Hematopoietic multipotent progenitor cell treated with erythropoietin and hydrocortisone succinate and interleukin-3 and kit ligand, for 6 days (in vitro differentiated cells): ENCODE results near the gene CYP39A1.
"Not testable (repeated sequence)": the region's sequence is repeated elsewhere in the genome, so short reads cannot be mapped to it uniquely, and the experiment has no call there.

Experiments used
- DNase-seq: peaks from one replicate; pipeline ENCODE4 v3.0.0-alpha.2; 2015

Gene CYP39A1

GRCh38 chr6:46648108-46648507 lies 4.5 kb downstream of the CYP39A1 start:
- DNase-seq = not testable (repeated sequence)

- DNase-seq = no peak
Observed at GRCh38 chr6:46645265-46645664, 7.4 kb downstream of the CYP39A1 start.

- DNase-seq = no peak
Observed at GRCh38 chr6:46642928-46643751, 9.5 kb downstream of the CYP39A1 start.

- DNase-seq = no peak
Observed at GRCh38 chr6:46638650-46639049, 14.0 kb downstream of the CYP39A1 start.

GRCh38 chr6:46637933-46638332 lies 14.7 kb downstream of the CYP39A1 start:
- DNase-seq = no peak

DNA sequence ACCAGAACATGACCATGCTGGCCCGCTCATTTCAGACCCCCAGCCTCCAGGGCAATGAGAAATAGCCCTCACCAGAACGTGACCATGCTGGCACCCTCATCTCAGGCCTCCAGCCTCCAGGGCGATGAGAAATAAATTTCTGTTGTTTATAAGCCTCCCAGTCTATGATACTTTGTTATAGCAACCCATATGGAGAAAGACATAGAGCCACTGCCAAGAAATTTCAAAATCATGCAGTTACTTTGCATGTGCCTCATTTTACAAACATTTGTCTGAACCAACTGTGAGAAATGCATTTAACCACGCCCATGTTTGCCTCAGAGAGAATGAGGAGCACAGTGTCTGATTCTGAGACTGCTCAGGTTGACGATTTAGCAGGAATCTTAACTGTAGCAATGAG lies 15.5 kb downstream of the CYP39A1 start:
- no peak for DNase-seq

DNA sequence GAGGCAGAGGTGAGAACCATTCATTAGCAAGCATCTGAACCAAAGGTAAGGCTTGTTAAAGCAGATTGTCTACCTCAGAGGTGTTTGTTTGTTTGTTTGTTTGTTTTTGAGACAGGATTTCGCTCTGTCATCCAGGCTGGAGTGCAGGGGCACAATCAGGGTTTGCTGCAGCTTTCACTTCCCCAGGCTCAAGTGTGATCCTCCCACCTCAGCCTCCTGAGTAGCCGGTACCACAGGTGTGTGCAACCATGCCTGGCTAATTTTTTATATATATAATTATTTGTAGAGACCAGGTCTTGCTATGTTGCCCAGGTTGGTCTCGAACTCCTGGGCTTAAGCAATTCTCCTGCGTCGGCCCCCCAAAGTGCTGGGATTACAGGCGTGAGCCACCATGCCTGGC lies 17.2 kb downstream of the CYP39A1 start:
- no peak for DNase-seq

DNA sequence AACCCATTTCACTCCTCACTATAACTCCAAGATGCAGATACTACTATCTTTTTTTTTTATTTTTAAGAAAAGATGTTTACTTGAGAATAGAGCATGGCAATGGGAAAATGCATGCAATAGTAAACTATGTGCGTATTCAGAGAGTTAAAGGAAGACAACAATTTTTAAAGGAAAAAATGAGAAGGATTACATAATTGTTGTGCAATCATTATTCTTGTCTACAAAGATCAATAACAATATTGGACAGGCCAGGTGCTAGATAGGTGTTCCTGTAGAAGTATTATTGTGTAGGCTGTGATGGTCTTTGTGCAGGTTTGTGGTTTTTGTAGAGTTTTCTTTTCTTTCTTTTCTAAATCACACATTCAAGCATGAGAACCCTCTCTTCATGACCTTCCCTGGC lies 20.6 kb downstream of the CYP39A1 start:
- no peak for DNase-seq

DNA sequence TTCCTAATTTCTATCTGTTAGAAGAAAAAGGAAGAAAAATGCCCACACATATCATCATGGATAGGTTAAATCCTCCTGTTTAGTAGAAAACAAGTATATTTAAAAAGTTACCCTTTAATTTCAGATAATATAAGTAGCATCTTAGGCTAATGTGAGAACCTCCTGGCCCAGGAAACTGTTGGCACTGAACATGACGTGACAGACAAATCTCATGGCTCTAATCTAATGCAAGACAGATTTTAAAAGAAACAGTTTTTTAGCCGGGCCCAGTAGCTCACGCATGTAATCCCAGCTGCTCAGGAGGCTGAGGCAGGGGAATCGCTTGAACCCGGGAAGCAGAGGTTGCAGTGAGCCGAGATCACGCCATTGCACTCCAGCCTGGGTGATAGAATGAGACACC lies 22.9 kb downstream of the CYP39A1 start:
- no peak for DNase-seq

DNA sequence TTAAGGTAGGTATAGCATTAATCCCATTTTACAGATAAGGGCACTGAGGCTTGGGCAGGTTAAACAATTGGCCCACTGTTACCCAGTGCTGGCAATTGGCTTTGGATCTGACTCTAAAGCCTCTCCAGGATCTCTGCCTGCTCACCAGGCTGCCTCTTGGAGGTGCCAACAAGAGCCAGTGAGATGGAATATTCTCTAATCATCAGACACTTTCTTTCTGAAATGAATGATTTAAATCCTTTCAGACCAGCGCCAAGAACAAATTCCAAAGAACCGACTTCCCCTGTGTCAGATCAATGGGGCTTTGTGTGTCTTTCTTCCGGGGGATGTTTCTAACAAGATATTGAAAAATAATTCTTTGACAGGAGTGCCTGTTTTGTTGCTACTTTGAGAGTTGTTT lies 23.6 kb downstream of the CYP39A1 start:
- DNase-seq = no peak

GRCh38 chr6:46628498-46628897 lies 24.1 kb downstream of the CYP39A1 start:
- DNase-seq = no peak

- no peak for DNase-seq
Observed at GRCh38 chr6:46626976-46627375, 25.6 kb downstream of the CYP39A1 start.

- DNase-seq = peak; percentile 52
Observed at GRCh38 chr6:46626228-46626909, 26.2 kb downstream of the CYP39A1 start.

- DNase-seq = no peak
Observed at GRCh38 chr6:46618726-46619125, 33.9 kb downstream of the CYP39A1 start.

GRCh38 chr6:46612645-46613044 lies 40.0 kb downstream of the CYP39A1 start:
- DNase-seq = no peak

GRCh38 chr6:46610862-46611553 lies 41.6 kb downstream of the CYP39A1 start:
- DNase-seq = no peak

DNA sequence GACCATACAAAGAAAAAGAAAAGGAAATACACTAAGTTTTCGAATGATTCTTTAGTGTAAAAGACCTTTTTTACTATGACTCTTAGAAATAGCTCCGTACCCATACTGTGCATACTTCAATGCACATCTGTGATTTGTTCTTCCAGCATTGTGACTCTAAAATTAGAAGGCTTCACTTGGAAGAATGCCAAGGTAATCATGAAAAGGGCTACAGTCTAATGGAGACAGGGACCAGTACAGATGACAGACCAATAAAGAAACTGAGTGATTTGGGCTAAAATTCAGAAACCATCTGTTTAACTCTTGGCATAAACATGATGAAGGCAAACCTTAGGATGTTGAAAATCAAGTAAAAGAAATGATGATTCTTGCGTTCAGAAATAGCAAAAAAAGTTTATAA lies 46.3 kb downstream of the CYP39A1 start:
- DNase-seq = no peak

- no peak for DNase-seq
Observed at GRCh38 chr6:46605091-46605797, 47.4 kb downstream of the CYP39A1 start.

GRCh38 chr6:46598215-46598614 lies 54.4 kb downstream of the CYP39A1 start:
- no peak for DNase-seq

GRCh38 chr6:46592740-46593139 lies 59.9 kb downstream of the CYP39A1 start:
- no peak for DNase-seq

DNA sequence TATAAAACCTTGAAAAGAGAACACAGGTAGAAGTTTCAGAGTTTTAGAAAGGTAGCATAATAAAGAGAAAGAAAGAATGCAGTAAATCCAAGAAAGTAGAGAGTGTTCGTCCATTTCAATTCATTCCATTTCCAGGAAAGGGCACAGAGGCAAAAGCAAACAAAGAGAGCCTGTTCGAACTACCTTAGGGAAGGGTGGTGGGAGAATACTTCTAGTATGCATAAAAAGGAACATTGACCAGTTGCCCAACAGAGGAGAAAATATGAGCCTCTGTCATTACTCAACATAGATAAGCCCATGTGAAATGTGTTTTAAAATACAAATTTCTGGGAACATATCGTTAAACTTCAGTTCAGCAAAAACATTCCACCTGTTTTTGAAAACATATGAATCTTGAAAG lies 60.6 kb downstream of the CYP39A1 start:
- DNase-seq = no peak

GRCh38 chr6:46590765-46591164 lies 61.9 kb downstream of the CYP39A1 start:
- no peak for DNase-seq

- DNase-seq = no peak
Observed at GRCh38 chr6:46586906-46587305, 65.7 kb downstream of the CYP39A1 start.
